ENCODE data around the gene CENATAC.
A peak's percentile ranks its signal among the peaks of the same experiment; 100 is the strongest.
"Not testable (repeated sequence)": the region's sequence is repeated elsewhere in the genome, so short reads cannot be mapped to it uniquely, and the experiment has no call there.

The CENATAC gene

DNA sequence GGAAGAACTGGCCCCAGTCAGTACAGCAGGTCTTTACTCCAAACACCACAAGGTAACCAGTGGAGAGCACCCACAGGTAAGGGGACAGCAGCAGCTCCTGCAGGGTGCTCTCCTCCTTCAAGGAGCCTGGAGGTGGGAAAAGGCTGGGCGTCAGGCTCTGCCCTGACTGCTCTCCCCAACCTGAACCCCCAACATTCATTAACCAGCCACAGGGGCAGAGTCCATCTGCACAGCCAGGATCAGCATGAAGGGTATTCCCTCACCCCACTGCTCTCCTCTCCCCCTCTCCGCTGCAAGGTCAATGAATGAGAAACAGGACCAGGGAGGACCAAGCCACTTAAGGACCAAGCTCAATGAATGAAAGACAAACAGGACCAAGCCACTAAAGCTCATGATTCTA lies 29.0 kb downstream of the CENATAC start:
- no peak for DNase-seq (ENCODE audit: low read depth, low spot score)

DNA sequence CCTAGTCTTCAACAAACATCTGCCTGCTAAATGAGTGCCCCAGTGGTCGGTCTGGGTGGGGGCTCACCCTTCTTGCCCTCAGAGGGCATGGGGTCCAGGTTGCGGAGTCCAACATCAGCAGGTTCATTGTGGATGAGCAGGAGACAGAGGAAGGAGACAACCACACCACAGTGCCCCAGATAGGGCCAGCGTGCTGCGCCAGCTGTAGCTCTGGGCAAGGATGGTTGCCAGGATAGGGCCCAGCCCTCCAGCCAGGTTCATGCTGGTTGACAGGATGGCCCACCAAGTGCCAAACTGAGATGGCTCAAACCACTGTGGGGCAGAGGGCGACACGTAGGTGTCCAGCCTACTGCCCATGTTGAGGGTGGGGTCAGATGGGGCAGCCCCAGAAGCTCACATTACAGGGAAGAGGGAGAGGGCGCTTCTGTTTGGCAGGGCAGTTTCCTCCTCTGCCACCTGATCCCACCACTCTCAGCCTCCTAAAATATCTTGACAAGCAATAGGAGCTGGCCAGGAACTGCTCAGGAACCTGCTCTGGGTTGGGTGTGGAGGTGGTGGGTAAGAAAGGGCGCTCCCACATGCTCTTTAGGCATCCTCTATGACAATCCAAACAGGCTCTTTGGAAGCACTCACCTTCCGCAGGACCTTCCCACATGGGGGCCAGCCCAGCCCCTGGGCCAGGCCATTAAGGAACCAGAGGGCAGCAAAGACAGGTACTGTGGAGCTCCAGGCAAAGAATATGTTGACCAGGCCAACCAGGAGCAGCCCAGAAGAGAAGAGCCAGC lies 29.8 kb downstream of the CENATAC start:
- DNase-seq (ENCODE audit: low read depth, low spot score), result no peak

DNA sequence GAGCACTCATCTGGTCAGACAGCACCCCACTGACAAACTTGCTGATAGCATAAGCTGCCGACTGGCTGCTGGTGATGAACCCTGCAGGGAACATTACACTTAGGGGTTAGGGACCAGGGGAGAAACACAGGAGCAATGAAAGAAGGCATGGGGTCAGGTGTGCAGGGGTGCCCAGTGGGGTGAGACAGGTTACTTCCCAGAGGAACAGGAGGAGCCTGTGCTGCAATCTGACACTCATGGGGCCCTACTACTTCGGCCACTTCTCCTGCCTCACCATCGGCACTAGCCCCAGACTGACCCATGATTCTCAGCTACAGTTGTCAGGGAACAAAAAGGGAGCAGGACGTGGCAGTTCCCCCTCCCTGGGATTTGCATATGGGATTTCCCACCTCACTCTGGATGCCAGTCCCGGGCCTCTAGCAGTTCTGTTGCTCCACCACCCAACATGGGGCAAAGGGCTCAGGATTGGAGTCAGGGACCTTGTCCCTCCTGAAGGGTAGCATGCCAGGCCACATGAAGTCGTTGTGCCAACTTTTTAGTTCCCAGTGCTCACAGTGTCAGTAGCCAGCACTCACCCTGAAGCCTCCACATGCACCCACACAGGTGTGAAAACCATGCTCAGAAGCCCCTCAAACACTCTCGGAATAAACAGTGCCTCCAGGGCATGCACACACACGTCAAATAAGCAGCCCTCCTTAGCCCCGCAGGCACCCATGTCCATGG lies 30.6 kb downstream of the CENATAC start:
- DNase-seq (ENCODE audit: low read depth, low spot score), result no peak

DNA sequence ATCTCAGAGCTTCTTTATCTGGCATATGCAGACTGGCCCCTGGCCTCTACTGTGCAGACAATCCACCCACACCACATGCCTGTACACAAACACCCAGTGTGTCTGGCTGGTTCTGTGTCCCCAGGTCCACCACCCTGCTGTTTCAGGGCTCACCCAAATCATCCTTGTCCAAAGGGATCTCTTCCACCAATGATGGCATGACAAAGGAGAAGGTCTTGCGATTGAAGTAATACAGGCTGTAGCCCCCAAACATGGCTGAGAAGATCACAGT lies 31.1 kb downstream of the CENATAC start:
- no peak for DNase-seq (ENCODE audit: low read depth, low spot score)

DNA sequence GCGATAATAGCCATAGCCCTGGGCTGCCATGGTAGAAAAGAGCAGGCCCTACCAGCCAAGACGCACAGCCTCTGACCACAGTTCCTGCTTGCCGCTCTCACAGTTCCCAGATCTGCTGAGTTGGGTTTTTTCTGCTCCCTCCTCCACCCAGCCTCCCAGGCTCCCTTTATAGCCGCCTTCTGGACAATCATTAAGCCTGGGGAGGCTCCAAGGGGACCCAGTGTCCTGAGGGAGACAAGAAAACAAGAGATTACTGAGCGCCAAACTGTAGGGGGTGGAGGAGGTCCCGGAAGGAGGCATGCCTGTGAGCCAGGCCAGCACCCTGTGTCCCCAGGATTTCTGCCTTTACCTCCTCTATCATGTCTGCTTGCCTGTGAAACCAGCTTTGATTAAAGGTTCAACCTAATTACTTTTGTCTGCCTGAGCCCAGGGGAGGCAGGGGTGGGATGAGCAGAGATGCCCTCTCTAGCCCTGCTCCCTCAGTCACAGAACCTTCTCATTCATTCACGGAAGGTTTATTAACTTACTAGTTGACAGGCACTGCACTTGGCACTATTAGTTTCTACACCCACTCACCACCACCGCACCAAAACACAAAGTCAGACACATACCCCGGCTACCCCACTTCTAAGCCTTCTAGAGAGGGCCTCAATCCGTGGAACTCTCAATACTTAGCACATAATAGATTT lies 31.5 kb downstream of the CENATAC start:
- no peak for DNase-seq (ENCODE audit: low read depth, low spot score)

DNA sequence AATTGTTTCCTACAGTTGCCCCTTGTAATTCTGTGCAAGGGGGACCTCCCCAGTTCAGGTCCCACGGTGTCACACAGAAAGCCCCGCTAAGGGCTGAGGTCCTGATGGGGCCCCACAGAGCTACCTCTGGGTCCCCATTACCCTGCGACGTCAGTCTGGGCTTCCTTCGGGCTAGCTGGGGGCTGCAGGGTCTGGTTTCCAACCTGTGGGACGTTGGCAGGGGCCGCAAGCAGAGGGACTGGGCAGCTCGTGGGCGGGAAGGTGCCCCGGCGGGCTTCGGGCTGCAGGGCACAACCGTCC lies 32.0 kb downstream of the CENATAC start:
- DNase-seq (ENCODE audit: low read depth, low spot score), result no peak

DNA sequence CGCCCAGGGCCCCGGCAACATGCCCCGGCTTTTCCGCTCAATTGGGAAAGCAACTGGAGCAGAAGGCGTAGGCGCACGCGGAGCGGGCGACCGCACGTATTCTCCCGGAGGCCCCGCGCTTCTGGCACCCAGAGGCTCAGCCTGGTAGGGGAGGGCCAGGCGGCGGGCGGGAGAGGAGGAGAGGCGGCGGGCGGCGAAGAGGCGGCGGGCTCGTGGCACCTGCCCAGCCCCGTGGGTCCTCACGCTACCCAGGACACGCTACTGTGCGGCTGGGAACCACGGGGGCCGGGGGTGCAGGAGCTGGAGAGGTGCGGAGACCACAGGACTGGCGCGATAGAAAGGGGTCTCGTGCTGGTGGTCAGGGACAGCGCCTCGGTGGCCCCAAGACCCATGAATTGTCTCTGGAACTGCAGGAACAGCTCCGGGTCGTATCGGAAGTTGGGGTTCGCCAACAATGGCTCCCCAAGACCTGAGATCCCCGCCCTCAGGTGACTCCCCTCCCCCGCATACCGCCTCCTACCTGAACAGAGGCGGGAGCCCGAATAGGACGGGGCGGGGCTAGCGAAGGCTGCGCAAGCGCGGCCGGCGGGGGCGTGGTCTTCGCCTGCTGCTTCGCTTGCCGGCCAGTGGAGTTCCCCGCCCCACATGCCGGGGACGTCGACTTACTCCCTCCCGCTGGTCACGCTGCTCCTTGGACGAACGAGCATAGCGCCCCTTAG lies 32.5 kb downstream of the CENATAC start, which contains the start of gene SLC37A4:
TSS of gene SLC37A4 (minus strand) at position 549 of the 719 bp plus-strand sequence.
- DNase-seq (ENCODE audit: low read depth, low spot score), result peak; percentile 85

DNA sequence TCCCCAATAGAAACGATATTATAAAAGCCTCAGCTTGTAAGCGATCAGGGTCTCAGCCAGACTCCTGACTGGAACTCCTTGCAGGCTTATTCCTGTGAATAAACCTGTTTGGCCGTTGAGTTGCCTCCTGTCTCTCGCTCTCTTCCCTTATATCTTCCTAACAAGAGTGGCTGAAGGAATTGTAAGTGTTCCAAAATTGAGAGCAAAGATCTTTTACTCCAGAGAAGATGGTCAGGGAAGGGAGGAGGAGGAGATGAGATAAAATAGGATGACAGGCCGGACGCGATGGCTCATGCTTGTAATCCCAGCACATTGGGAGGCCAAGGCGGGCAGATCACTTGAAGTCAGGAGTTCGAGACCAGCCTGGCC lies 34.0 kb downstream of the CENATAC start:
- no peak for DNase-seq (ENCODE audit: low read depth, low spot score)

DNA sequence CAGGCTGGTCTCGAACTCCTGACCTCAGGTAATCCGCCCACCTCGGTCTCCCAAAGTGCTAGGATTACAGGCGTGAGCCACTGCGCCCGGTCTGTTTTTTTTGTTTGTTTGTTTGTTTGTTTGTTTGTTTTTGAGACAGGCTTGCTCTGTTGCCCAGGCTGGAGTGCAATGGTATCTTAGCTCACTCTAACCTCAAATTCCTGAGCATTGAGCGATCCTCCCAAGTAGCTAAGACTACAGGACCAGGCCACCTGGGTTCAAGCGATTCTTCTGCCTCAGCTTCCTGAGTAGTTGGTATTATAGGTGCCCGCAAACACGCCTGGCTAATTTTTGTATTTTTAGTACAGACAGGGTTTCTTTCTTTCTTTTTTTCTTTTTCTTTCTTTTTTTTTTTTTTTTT lies 35.5 kb downstream of the CENATAC start:
- DNase-seq (ENCODE audit: low read depth, low spot score), result not testable (repeated sequence)

DNA sequence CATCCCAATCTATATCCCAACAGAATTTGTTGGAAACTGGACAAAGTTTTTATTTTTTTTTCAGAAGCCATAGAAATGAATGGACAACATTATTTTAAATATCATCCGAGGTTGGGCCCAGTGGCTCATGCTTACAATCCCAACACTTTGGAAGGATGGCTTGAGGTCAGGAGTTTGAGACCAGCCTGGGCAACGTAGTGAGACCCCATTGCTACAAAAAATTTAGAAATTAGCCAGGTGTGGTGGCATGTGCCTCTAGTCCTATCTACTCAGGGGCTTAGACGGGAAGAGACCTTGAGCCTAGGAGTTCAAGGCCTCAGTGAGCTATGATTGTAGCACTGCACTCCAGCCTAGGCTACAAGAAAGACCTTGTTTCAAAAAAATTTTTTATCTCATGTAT lies 36.9 kb downstream of the CENATAC start:
- DNase-seq (ENCODE audit: low read depth, low spot score), result no peak

DNA sequence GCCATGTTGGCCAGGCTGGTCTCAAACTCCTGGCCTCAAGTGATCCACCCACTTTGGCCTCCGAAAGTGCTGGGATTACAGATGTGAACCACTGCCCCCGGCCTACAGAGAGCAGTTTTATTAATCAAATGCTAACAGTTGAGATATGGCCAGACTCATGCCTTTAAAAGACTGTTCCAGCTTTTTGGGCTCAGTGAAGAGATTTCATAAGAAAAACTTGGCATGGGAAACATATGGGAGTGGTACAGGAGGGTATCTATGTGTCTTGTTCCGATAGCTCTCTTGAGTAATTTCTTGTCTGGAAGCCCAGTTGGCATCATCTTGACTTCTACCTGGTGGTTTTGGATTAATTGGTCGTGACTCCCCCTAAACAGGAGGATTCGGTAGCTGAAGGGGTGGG lies 40.9 kb downstream of the CENATAC start:
- DNase-seq (ENCODE audit: low read depth, low spot score), result no peak

DNA sequence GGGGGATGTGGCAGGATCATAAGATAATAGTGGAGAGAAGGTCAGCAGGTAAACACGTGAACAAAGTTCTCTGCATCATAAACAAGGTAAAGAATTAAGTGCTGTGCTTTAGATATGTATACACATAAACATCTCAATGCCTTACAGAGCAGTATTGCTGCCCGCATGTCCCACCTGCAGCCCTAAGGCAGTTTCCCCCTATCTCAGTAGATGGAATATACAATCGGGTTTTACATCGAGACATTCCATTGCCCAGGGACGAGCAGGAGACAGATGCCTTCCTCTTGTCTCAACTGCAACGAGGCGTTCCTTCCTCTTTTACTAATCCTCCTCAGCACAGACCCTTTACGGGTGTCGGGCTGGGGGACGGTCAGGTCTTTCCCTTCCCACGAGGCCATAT lies 41.5 kb downstream of the CENATAC start:
- not testable (repeated sequence) for DNase-seq (ENCODE audit: low read depth, low spot score)

DNA sequence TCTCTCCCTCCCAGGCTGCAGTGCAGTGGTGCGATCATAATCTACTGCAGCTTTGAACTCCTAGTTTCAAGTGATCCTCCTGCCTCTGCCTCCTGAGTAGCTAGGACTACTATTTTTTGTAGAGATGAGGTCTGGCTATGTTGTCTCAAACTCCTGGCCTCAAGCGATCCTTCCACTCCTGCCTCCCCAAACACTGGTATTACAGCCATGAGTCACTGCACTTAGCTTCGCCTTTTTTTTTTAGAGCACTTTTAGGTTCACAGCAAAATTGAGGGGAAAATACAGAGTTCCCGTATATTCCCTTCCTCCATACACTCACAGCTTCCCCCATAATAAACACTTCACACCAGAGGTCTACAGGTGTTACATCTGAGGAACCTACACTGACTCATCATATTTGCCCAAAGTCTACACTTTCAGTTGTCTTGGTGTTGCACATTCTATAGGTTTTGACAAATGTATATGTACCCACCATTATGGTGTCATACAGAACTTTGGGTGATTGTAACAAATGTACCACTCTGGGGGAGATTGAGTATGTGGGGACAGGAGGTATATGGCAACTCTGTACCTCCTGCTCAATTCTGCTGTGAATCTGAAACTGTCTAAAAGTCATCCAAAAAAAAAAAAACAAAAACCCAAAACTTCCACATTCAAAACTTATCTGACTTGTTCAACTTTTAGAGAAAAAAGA lies 44.0 kb downstream of the CENATAC start:
- DNase-seq (ENCODE audit: low read depth, low spot score), result no peak

DNA sequence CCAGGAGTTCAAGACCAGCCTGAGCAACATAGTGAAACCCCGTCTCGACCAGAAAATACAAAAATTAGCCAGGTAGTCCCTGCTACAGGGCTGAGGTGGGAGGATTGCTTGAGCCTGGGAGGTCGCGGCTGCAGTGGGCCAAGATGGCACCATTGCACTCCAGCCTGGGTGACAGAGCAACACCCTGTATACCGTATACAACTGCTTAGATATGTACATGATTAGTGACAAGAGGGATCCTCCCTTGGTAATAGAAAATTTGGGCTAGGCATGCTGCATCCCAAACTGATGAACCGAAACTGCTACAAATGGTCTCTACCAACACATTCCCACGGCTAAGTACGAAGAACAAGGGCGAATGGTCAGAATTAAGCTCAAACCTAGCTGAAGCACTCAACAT lies 45.0 kb downstream of the CENATAC start:
- DNase-seq (ENCODE audit: low read depth, low spot score), result no peak

DNA sequence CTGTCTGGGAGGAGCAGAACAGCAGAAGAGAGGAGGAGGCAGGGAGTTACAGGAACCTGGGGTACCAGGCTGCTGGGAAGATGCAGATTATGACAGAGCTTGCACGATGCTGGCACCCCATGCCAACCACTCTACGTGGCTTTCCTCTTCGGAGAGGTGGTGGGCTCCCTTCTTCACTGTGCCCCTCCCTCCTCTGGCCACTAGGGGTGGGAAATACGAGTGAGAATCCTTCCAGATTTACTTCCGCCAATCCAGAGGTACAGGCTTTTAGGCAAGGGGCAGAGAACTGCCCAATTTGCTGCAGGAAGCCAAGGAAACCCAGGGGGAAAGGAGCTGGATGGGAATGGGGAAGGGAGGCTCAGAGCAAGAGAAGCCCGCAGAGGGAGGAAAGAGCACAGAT lies 46.8 kb downstream of the CENATAC start:
- no peak for DNase-seq (ENCODE audit: low read depth, low spot score)

DNA sequence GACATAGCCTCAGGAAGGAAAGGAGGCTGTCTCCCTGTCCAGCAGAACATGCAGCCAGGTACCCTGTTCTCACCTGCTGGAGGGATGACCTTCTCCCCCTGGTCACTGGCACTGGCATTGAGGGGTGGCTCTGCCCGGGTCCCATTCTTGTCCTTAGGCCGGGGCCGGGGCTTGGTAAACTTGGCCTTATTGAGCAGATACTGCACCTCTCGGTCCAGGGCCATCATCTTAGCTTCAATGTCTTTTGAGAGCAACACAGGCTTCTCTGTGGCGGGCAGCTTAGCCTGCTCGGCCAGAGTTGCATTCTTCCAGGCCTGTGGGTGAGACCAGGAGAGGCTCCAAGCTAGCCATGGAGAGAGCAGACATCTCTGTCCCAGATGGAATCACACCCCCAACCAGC lies 48.6 kb downstream of the CENATAC start:
- DNase-seq (ENCODE audit: low read depth, low spot score), result no peak

DNA sequence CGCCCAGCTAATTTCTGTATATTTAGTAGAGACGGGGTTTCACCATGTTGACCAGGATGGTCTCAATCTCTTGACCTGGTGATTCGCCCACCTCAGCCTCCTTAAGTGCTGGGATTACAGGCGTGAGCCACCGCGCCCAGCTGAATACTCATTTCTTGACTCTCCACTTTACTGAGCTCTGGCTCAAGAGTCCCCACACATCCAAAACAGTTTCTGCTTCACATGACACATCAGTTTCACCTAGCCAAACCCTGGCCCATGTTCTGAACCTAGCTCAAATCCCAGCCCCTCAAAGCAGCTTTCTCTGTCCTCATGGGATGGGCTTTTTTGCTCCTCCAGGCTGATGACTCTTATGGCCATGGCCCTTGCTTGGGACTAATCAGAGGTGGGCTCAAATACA lies 49.3 kb downstream of the CENATAC start:
- no peak for DNase-seq (ENCODE audit: low read depth, low spot score)

DNA sequence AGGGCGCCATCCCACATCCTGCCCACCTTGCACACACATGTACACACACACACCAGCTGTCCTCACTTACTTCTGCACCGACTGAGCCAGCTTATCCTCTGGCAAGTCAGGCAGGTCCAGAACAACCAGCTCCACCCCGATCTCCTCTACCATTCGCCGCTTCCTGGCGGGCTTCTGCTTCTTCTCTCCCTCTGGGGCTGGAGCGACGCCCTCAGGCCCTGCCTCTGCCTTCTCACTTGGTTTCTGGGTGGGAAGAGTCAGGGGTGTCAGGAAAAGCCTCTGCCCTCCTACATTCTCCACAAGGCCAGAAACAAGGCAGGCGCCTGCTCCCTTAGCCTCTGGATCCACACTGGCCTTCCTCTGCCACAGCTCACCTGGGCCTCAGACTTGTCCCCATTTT lies 50.7 kb downstream of the CENATAC start:
- DNase-seq (ENCODE audit: low read depth, low spot score), result no peak

DNA sequence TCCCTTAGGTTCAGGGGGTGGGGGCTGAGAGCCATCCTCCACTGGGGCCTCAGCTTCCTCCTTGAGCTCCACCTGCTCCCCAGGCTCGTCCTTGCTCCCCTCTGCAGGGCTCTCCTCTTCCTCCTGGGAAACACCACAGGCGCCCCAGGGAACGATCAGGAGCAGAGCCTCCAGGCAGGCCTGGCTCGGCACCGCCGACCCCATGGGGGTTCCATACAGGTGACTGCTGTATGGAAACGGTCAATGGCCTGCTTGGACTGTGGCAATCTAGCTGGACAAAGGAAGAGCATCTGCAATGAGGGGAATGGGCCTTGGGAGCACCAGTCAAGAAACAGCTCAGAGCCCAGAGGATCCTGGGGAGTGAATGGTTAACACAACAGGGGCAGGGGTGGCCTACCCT lies 51.1 kb downstream of the CENATAC start:
- no peak for DNase-seq (ENCODE audit: low read depth, low spot score)

DNA sequence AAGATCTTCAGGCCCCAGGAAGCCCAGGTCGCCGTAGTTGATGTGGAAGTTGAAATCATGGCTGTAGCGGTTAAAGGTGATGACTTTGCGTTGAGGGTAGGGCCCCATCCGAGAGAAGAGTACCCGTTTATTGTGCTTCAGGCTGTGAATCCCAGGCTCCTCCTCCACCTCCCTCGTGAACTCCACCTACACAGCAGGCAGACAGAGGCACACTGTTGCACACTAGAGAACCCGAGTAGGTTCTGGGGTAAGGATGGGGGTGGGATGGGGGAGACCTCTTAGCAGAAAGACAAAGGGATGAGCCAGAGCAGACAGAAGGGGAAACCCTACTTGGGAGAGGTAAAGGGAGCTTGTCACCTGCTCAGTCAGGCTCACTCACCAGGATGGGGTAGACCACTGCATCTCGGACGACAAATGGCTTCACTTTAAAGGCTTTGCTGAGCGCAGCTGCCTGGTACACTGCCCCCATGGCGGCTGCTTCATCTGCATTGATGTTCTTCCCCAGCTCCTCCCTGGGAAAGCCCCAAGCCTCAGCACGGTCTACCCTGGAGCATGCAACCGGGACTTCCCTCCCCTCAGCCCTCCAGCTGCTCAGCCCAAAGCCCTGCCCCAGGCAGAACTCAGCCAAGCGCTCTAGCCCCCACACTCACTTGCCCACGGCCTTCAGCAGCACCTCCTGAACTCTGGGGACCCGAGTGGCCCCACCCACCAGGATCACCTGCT lies 53.7 kb downstream of the CENATAC start:
- DNase-seq (ENCODE audit: low read depth, low spot score), result no peak

DNA sequence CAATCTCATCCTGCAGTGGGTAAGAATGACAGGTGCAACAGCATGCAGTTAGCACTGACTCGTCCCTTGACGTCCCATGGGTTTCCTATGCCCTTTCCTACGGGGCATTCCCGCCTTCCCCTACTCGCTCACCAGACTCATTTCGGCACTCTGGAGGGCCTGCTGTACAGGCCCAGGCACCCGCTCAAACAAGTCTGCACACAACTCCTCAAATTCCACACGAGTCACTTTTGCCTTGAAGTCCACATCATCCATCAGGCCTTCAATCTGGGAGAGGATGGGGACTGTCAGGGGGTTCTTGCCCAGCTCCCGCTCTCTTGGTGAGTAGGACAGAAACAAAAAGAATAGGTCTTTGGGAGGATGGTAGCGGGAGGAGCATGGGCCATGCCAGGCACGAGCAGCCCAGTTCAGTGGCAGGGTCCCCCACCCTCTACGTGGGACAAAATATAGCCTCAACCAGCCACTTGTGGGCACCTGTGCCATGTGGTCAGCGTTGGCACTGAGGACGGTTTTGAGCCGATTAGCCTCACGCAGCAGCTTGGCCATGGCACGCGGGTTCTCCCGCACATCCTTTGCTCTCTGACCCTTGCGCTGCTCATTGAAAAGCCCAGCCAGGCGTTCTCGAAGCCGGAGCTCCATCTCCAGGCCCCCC lies 54.4 kb downstream of the CENATAC start:
- no peak for DNase-seq (ENCODE audit: low read depth, low spot score)
